Left colon (tissue), 2 donors: ENCODE results near the gene RIPOR3. TPM values are rescaled to one million over a fixed set of nuclear protein-coding genes. Genes with fewer than 3 reads are reported as not detected.
A peak's percentile ranks its signal among the peaks of the same experiment; 100 is the strongest.
"Not testable (repeated sequence)": the region's sequence is repeated elsewhere in the genome, so short reads cannot be mapped to it uniquely, and the experiment has no call there.

Source experiments
- ATAC-seq: fragments of 200-7000 bp; cut with Tn5 transposase; one replicate; pipeline ENCODE4 v1.9.1; 2020; ENCODE audit warnings: mild to moderate bottlenecking, moderate library complexity
- DNase-seq, 2 donors: peaks; one replicate each; pipeline ENCODE4 v3.0.0-alpha.2; 2020
- intact Hi-C, 2 donors: fragments of 100-400 bp; cut with DNase I in 1 of 2; cut with micrococcal nuclease in 1 of 2; formaldehyde crosslinking; loops; one replicate each; pipeline versions ENCODE4 v1.11.2 to v1.14.0; 2022; cut with DNase I, micrococcal nuclease
- total RNA-seq, 2 donors: library from RNA; stranded (reverse); fragmentation: NEBNext Ultra II Directional; extraction: Animal tissue kit (Norgen Biotek cat#: 25700); gene quantifications; one replicate each; pipeline ENCODE4 v1.2.1, GENCODE V29; 2021
- donor health status: DM: no; HTN: no; CAD: no.
- donor health status: DM: yes; HTN: yes; CAD: no.

Gene RIPOR3
- total RNA-seq, 2 donors from 2014 or later, result 3.2 to 3.9 TPM

- peak; percentile 56 for ATAC-seq
- peak; percentile 14 to 35 for DNase-seq
- intact Hi-C loops, result no loop called here
These were observed 1.3 kb downstream of the RIPOR3 start for GRCh38 chr20:50689864-50690649.

GRCh38 chr20:50688256-50688975, 2.9 kb downstream of the RIPOR3 start:
- intact Hi-C loops, result no loop called here
- DNase-seq, result no peak
- ATAC-seq, result no peak

GRCh38 chr20:50686821-50687220, 4.5 kb downstream of the RIPOR3 start:
- DNase-seq, result no peak
- intact Hi-C loops, result no loop called here
- no peak for ATAC-seq

- intact Hi-C loops, result no loop called here
- no peak for DNase-seq
- no peak for ATAC-seq
These were observed 7.8 kb downstream of the RIPOR3 start for GRCh38 chr20:50683570-50683969.

- DNase-seq, result no peak
- intact Hi-C loops, result no loop called here
- ATAC-seq, result peak; percentile 41
These were observed 8.3 kb downstream of the RIPOR3 start for GRCh38 chr20:50682947-50683530.

- no peak for DNase-seq
- intact Hi-C loops, result no loop called here
- ATAC-seq, result no peak
These were observed 9.3 kb downstream of the RIPOR3 start for GRCh38 chr20:50682065-50682464.

GRCh38 chr20:50681359-50682064, 9.8 kb downstream of the RIPOR3 start:
- intact Hi-C loops, result no loop called here
- ATAC-seq (no peak), DNase-seq (no peak)

- intact Hi-C loops, result no loop called here
- DNase-seq (no peak), ATAC-seq (peak; percentile 36)
These were observed 11.0 kb downstream of the RIPOR3 start for GRCh38 chr20:50680105-50680960.

- DNase-seq (no peak), ATAC-seq (no peak)
- intact Hi-C loops, result no loop called here
These were observed 11.6 kb downstream of the RIPOR3 start for GRCh38 chr20:50679753-50680104.

GRCh38 chr20:50678169-50678898, 13.0 kb downstream of the RIPOR3 start:
- intact Hi-C loops, result no loop called here
- ATAC-seq, result peak; percentile 75
- DNase-seq, result peak; percentile 40 to 49

- intact Hi-C loops, result no loop called here
- ATAC-seq (no peak), DNase-seq (no peak)
These were observed 14.5 kb downstream of the RIPOR3 start for GRCh38 chr20:50676858-50677257.

- intact Hi-C loops, ATAC-seq, DNase-seq: not testable (repeated sequence)
These were observed 15.0 kb downstream of the RIPOR3 start for GRCh38 chr20:50676377-50676731.

- intact Hi-C loops, result no loop called here
- ATAC-seq, result no peak
- DNase-seq, result no peak
These were observed 15.5 kb downstream of the RIPOR3 start for GRCh38 chr20:50675671-50676376.

GRCh38 chr20:50674138-50674825, 17.1 kb downstream of the RIPOR3 start:
- no peak for DNase-seq
- no peak for ATAC-seq
- intact Hi-C loops, result no loop called here

- ATAC-seq (no peak), DNase-seq (peak; percentile 25 to 37)
These were observed 17.7 kb downstream of the RIPOR3 start for GRCh38 chr20:50673466-50674137.

GRCh38 chr20:50673146-50673465, 18.2 kb downstream of the RIPOR3 start:
- intact Hi-C loops, result no loop called here
- DNase-seq, result no peak
- no peak for ATAC-seq

More at GRCh38 chr20:50673466-50674137, 17.7 kb downstream of the RIPOR3 start:
- intact Hi-C loops, result no loop called here
